AG09309 (cell line): ENCODE measurements around the gene CTCF.

ENCODE experiments used
- DNase-seq: peaks from one replicate; pipeline ENCODE4 v3.0.0-alpha.2; 2010; ENCODE audit warnings: low read depth
- H3K4me3 ChIP-seq: 2 replicates; pipeline ENCODE4 v1.5.1; 2011; ENCODE audit warnings: mild to moderate bottlenecking, low read depth, low read length, moderate library complexity; ENCODE audit not compliant: control insufficient read depth
- TF ChIP-seq, protein P1 (sequence below): IDR thresholded peaks from 2 replicates; pipeline ENCODE4 v1.5.1; 2011; ENCODE audit warnings: mild to moderate bottlenecking, low read depth, low read length, inconsistent platforms; ENCODE audit not compliant: insufficient read depth, control insufficient read depth; ENCODE audit errors: missing control alignments

Gene CTCF

DNA sequence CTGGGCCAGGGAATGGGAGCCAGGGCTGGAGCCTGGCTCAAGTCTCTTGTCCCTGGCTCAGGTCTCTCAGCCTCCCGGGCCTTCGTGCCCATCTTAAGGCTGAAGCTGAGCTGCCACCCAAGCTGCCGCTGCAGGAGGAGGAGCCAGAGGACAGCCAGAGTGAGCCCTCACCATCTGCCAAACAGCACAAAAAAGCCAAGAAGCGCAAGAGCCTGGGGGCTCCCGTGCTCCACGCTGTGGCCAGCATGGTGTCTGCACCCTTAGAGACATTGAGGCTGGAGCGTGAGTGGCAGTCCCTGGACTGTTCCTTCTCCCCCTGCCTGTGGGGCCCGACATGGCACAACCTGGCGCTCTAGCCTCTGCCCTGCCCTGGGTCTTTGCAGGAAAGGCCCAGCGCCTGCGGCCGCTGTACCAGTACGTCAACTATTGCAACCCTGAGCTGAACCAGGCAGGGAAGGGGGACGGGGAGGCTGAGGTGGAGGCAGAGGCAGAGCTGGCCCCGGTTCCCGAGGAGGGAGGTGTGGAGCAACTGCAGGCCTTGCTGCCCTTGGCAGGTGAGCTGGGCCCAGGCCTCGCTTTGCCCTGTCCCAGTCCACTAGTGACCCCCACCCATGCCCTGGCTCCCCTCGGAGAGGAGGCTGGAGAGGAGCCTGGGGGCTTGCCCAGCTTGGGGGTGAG is 105.6 kb downstream of the CTCF start:
- DNase-seq = peak; percentile 67

DNA sequence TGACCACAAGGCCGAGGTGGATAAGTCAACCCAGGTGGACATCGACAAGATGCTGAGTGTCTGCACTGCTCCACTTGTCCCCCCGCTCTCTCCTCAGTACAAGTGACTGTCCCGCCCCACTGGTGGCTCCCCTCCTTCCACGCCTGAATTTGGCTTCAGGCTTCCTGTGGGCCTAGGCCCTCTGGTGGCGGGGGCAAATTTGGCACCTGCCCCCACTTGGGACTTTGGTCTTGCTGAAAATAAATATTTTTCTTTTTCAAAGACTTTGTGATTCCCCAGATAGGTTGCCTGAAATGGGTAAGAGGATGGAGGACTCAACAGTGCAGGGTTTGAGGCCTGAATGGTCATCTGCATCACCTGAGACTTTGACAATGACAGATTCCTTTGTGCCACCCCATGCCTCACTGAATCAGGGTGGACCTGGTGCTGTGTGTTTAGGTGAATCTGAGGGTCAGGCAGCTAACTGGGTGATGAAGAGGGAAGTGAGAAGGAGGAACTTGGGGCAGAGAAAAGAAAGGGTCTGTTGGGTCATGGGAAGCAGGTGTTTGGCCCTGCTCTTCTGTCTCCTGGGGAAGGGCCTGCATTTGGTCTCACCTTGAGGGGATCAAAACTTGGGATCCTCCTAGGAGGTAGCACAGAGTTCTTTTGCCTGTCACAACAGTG is 106.3 kb downstream of the CTCF start:
- no peak for DNase-seq
- H3K4me3 ChIP-seq = no peak overlapping the region

More for the DNA sequence above, 105.6 kb downstream of the CTCF start:
- peak overlapping the region; percentile 48; the same call in 1 of the 2 replicates for H3K4me3 ChIP-seq
- TF ChIP-seq, protein P1, sequence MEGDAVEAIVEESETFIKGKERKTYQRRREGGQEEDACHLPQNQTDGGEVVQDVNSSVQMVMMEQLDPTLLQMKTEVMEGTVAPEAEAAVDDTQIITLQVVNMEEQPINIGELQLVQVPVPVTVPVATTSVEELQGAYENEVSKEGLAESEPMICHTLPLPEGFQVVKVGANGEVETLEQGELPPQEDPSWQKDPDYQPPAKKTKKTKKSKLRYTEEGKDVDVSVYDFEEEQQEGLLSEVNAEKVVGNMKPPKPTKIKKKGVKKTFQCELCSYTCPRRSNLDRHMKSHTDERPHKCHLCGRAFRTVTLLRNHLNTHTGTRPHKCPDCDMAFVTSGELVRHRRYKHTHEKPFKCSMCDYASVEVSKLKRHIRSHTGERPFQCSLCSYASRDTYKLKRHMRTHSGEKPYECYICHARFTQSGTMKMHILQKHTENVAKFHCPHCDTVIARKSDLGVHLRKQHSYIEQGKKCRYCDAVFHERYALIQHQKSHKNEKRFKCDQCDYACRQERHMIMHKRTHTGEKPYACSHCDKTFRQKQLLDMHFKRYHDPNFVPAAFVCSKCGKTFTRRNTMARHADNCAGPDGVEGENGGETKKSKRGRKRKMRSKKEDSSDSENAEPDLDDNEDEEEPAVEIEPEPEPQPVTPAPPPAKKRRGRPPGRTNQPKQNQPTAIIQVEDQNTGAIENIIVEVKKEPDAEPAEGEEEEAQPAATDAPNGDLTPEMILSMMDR = peak; percentile 96

DNA sequence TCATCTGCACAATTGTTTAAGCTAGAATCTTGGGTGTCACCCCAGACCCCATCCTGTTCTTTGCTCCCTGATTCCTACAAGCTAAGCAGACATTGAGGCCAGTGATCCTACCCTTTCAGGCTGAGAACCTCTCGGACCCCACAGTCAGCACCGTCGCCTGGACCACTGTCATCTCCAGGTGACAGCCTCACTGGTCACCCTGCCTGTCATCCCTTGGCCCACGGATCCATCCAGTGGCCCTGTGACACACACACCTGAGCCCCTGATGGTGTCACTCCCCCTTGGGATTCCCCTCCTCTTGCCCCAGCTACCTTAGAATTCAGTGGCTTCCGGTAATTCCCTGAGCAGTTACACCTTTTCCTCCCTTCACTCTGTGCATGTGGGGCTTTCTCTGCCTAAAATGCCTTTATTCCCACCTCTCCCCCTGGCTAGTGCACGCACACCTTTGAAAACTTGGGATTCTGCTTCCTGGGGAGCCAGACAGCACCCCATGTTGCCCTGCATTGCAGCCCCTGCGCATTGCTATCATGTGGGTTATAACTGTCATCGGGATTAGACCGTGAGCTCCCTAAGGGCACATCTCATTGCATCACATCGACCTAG is 107.3 kb downstream of the CTCF start:
- TF ChIP-seq, protein P1 = no peak
- H3K4me3 ChIP-seq = no peak overlapping the region
- no peak for DNase-seq

More for the DNA sequence above, 106.3 kb downstream of the CTCF start:
- TF ChIP-seq, protein P1 = peak; percentile 29

DNA sequence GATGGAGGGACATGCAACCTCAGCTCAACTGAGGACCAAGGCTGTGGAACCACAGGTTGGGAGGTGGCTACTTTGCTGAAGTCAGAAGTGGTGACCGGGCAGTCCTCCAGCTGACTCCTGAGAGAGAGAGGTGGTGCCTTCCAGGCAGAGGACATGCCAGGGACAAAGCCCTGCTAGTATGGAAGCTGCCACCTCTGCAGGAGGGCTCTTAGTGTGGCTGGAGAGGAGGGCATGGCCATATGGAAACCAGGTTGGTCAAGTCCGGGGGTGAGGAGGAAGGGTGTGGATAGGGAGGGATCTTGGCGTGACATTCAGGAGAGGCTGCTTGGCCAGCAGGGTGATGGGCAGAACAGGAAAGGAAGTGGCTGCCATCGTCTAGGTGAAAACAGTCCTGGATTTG is 110.0 kb downstream of the CTCF start:
- H3K4me3 ChIP-seq = no peak overlapping the region
- DNase-seq = no peak
- TF ChIP-seq, protein P1 = no peak

DNA sequence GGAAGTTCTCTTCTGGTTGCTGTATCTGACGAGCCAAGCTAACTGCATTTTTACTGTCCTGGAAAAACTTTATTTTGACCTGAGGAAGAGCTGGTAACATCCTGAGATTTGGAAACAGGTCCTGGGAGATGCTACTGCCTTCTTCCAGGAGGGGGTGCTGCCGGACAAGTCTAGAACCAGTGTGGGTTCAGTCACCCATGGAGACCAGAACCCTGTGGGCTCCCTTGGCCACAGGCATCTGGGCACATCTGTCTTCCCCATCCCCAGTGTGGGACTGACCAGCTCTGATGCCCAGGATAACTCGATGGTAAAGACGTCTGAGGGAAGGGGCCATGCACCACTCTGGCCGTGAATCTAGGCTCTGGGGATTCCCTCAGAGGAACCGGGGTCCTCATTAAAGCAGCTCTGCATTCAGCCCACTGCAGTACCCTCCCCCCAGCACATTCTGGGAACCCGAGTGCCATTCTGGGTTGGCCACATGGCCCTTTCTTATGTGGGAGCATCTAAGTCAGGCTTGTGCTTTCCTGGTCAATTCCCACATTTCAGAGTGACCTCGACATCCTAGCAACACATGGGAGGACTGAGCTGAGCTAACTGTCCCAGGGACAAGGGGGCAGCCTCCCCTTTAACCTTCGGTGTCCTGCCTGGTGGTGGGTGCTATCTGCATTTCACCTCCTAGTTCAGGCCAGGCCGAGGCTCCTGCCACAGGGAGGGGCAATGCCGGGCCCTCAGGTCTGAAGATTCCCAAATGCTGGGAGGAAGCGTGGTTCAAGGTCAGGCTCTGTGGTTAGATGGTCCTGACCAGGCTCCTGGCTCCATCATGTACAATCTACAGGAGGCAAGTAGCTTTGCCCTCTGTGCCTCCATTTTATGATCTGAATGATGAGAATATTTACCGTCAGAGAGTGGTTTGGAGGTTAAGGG is 110.7 kb downstream of the CTCF start:
- DNase-seq = no peak
- TF ChIP-seq, protein P1 = peak; percentile 90
- no peak overlapping the region for H3K4me3 ChIP-seq
